Measurements from ENCODE around the gene ADAMTS17.

ADAMTS17 gene

GRCh38 chr15:99955181-99955525, 386.6 kb downstream of the ADAMTS17 start:
- TF ChIP-seq CTCF (conservative IDR thresholded peaks at IDR 0.05) = no peak
- H3K27ac ChIP-seq = no peak overlapping the region

GRCh38 chr15:99954361-99955180, 387.2 kb downstream of the ADAMTS17 start:
- no peak for TF ChIP-seq CTCF (conservative IDR thresholded peaks at IDR 0.05)
- H3K27ac ChIP-seq = no peak overlapping the region

GRCh38 chr15:99953886-99954285, 387.9 kb downstream of the ADAMTS17 start:
- no peak overlapping the region for H3K27ac ChIP-seq
- no peak for TF ChIP-seq CTCF (conservative IDR thresholded peaks at IDR 0.05)

- H3K27ac ChIP-seq = no peak overlapping the region
- no peak for TF ChIP-seq CTCF (conservative IDR thresholded peaks at IDR 0.05)
Measured at GRCh38 chr15:99951511-99951910, 390.3 kb downstream of the ADAMTS17 start.

GRCh38 chr15:99944131-99944530, 397.6 kb downstream of the ADAMTS17 start:
- no peak for TF ChIP-seq CTCF (conservative IDR thresholded peaks at IDR 0.05)
- no peak overlapping the region for H3K27ac ChIP-seq

GRCh38 chr15:99943466-99943865, 398.3 kb downstream of the ADAMTS17 start:
- TF ChIP-seq CTCF (conservative IDR thresholded peaks at IDR 0.05) = no peak
- H3K27ac ChIP-seq = no peak overlapping the region

GRCh38 chr15:99932676-99933402, 408.9 kb downstream of the ADAMTS17 start:
- no peak for TF ChIP-seq CTCF (conservative IDR thresholded peaks at IDR 0.05)
- no peak overlapping the region for H3K27ac ChIP-seq

Measured in VCaP (cell line).